ENCODE data around the gene NCBP1.

NCBP1 gene

GRCh38 chr9:97711223-97711626 is 77.6 kb downstream of the NCBP1 start:
- DNase-seq (ENCODE audit: low read depth in 2 of 2), result no peak

DNA sequence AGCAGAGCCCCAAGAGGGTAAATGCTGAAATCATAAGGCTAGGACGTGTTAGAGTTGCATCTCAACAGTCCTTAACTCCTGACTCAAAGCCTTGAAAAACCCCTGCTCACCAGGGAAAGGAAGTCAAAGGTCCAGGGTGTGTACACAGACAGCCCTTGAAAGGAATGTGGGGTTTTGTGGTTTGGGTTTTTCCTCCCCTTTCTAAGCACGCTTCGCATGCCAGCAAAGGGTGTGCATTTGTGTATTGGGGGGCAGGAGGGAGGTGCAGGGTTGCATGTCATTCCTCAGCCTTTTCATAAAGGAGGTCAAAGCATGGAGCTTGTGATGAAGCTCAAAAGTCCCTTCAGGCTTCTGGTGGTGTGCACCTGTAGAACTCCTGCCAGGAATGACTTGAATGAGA is 80.8 kb downstream of the NCBP1 start:
- peak in 1 of 2 experiments; percentile 24 for DNase-seq (ENCODE audit: low read depth in 2 of 2)

GRCh38 chr9:97717866-97718265 is 84.2 kb downstream of the NCBP1 start:
- DNase-seq (ENCODE audit: low read depth in 2 of 2), result no peak

- no peak for DNase-seq (ENCODE audit: low read depth in 2 of 2)
These were observed 87.8 kb downstream of the NCBP1 start for GRCh38 chr9:97721396-97721795.

- no peak for DNase-seq (ENCODE audit: low read depth in 2 of 2)
These were observed 88.7 kb downstream of the NCBP1 start for GRCh38 chr9:97722331-97722730.

Measured in fibroblast of skin of left quadriceps (primary cell).